GM19395 (cell line): ENCODE measurements around the gene DOCK3.
"Not testable (repeated sequence)": the region's sequence is repeated elsewhere in the genome, so short reads cannot be mapped to it uniquely, and the experiment has no call there.

Experiments used
- ATAC-seq: cut with Tn5 transposase; IDR thresholded peaks from one replicate; pipeline ENCODE4 v1.9.1; 2021; ENCODE audit warnings: mild to moderate bottlenecking, moderate library complexity; ENCODE audit not compliant: unreplicated experiment

DOCK3 gene

DNA sequence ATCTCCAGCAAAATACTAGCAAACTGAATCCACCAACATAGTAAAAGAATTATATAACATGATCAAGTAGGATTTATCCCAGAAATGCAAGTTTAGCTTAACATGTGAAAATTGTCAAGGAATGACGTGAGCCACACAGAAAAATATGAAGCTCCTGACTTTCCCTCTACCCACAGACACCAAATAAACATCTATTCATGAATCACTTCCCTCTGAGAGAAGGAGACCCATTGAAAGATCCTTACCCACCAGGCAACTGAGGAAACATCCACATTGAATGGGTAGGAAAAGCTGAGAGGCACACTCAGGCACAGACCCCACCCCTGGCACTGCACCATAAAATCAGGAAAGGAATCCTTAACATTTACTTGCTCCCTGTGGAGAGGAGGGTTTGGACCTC is 608.2 kb downstream of the DOCK3 start:
- no peak for ATAC-seq

DNA sequence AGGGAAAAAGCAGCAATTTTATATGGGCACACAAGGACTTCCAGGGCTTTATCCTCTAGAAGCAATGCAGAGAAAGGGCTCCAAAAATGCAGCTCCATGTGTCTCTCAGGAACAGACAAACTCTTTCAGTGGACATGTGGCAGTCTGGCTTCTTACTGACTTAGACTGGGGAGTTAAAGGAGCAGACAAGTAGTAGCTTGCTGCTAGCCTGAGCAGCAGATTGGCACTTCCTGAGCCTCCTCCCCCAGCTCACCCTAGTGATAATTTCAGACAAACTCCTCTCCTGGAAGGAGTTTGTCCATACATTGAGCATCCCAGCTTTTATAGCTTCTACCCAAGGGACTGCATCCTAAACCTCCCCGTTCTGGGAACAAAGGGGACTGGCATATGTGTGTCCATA is 608.7 kb downstream of the DOCK3 start:
- ATAC-seq = no peak

GRCh38 chr3:51295625-51296024 is 620.9 kb downstream of the DOCK3 start:
- ATAC-seq = peak; percentile 88

- ATAC-seq = no peak
These were observed 622.6 kb downstream of the DOCK3 start for GRCh38 chr3:51297333-51297732.

DNA sequence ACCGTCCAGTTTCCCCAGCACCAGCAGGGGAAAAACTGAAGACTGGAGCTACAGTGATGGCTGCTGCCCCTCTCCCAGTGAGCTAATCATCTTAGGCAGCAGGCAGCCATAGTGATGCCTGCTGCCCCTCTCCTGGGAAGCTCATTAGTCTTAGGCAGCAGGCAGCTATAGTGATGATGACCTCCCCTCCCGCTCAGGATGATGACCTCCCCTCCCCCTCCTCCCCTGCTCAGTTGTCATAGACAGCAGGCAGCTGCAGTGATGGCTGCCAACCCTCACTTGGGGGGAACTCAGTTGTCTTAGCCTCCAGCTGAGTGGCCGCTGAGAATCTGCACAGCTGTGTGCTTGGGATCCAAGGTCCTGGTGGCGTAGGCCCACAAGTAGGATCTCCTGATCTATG is 629.5 kb downstream of the DOCK3 start:
- no peak for ATAC-seq

- no peak for ATAC-seq
These were observed 631.4 kb downstream of the DOCK3 start for GRCh38 chr3:51306093-51306492.

DNA sequence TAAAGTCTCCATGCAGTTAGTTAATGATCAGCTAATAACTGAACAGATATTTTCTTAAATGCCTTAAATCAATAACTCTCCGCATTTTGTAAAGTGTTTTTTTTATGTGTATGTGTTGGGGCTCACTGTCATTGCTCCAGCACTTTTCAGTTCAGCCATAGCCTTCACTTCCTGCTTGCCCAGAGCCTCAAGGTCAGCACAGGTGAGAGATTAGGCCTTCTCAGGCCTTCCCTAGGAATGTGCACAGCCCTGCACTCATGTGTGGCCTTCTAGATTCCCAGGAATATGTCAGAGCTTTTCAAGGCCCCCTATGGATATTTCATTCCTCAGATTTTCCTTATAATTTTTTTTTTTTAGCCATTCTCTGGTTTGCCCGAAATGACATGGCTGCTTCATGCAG is 632.7 kb downstream of the DOCK3 start:
- ATAC-seq = no peak

- ATAC-seq = not testable (repeated sequence)
These were observed 633.3 kb downstream of the DOCK3 start for GRCh38 chr3:51307945-51308607.

GRCh38 chr3:51311055-51311454 is 636.3 kb downstream of the DOCK3 start:
- ATAC-seq = no peak

DNA sequence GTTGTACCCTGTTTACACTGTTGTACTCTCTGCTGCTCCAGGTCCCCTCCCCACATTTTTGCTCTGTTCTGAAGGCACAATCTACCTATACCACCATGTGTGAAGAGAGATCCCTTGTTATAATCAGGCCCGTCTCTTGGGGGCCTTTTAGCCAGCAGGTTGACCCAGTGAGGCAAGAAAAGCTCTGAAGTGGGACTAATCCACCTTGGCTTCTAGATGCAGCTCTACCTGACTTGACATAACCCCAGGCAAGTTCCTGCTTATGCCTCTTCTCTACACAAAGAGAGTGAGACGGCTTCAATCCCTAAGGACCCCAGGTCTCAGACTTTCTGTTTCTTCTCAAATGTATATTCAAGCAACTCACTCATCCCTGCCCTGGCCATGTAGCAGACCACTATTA is 653.5 kb downstream of the DOCK3 start:
- ATAC-seq = no peak

- ATAC-seq = no peak
These were observed 655.3 kb downstream of the DOCK3 start for GRCh38 chr3:51330046-51330445.

- ATAC-seq = no peak
These were observed 657.4 kb downstream of the DOCK3 start for GRCh38 chr3:51332156-51332555.

DNA sequence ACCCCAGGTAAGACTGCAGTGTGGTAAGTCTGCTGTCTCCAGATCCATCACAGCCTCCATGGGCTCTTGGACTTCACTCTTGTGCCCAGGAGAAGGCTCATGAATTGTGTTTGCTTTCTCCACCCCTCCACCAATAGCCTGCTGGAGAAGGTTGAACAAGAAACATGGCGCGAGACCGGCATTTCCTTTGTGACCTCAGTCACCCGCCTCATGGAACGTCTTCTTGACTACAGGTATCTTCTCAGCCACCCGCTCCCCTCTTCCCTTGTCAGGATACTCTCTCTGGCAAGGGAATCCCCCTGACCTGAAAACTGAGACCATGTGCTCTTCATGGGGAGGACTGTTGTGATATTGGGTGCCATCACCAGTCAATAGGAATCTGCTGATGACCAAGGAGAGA is 658.3 kb downstream of the DOCK3 start:
- ATAC-seq = no peak

DNA sequence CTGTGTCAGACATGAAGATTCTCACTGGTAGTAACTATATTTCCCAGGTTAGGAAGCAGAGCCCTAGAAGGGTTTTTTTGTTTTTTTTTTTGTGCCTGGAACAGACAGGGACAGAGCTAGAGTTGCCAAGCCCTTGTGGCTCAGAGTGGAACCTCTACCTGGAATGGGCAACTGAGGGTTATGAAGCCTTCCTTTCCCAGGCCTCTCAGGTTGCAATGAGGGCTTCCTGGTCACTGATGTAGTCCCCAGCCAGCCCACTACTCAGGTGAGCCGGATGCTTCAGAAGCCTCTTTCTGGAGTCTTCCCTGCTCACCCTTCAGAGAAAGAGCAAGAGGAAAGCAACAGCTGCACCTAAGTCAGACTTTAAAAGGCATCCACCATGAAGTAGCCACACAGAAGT is 661.5 kb downstream of the DOCK3 start:
- no peak for ATAC-seq

- no peak for ATAC-seq
These were observed 662.9 kb downstream of the DOCK3 start for GRCh38 chr3:51337666-51338065.

DNA sequence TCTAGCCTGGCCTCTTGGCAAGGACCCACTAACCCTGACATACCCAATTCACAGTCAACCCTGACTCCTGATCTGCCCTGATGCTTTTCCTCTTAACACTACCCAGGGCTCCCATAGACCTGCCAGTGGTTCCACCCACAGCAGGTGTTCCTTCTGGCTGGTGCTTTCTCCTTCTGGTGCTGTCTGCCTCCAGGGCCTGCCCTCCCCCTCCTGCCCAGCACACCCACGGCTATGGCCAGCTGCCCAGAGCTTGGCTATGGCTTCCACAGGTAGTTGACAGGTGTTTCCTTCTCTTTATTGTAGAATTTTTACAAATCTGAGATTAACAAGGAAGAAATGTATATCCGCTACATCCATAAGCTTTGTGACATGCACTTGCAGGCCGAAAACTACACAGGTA is 663.9 kb downstream of the DOCK3 start:
- no peak for ATAC-seq

GRCh38 chr3:51340013-51340829 is 665.5 kb downstream of the DOCK3 start:
- no peak for ATAC-seq

DNA sequence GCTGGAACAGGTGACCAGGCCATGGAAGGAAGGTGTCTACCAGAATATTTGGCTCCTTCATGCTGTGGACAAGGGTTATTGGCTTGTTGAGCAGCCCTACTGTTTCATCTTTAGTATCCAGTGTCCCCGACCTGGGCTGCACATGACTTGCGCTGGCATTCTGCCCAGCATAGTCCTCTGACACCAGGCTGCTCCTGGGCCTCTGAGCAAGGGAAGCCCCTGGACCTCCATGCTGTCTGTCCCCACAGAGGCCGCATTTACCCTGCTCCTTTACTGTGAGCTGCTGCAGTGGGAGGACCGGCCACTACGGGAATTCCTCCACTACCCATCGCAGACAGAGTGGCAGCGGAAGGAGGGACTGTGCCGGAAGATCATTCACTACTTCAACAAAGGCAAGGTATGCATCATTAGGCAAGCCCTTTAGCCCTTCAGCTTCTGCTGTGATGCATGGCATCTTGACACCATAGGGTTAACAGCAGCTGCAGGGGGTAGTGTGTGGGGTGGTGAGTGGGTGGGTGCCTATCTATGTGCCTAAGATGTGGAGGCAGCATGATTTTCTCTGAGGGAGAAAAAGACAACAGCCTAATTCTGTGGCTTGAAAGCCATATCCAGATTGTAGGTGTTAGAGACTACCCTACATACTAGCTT is 666.4 kb downstream of the DOCK3 start:
- no peak for ATAC-seq

DNA sequence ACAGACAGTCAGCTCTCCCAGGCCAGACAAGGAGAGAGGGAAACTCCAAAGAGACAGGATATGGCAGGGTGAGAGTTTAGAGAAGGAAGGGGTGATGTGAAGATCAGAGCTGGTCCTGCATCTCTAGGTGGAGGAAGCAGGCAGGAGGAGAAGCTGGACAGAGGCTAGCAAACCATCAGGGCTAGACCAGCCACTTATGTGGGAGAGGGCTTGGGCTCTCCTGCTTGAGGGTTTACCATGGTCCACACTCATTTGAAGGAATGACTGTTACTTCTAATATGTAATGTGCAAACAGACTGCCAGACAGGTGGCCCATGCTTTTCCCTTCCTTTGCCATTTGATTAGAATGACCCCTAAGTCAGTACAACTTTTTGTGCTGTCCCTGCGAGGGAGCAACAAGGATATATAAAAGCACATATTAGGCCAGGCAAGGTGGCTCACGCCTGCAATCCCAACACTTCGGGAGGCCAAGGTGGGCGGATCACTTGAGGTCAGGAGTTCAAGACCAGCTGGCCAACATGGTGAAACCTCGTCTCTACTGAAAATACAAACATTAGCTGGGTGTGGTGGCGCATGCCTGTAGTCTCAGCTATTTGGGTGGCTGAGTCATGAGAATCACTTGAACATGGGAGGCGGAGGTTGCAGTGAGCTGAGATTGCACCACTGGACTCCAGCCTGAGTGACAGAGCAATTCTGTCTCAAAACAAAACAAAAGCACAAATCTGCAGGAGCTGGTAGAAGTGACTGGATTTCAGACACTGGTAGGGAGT is 669.4 kb downstream of the DOCK3 start:
- no peak for ATAC-seq

DNA sequence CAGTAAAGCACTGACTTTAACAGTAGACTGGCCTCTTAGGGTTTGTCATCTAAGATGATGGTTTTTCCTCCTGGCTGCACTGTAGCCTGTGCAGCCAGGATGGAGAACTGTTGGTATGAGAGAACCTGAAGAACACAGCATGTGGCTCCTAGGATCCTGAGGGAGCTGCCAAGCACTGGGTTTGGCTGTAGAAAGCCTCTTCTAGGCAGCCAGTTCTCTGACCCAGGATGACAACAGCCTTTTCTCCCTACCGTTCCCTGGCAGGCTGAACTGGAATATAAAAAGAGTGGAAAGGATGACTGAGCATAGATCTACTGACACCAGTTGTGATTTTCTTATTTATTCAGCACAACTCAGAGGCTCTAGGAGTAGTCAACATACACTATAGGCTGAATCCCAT is 676.0 kb downstream of the DOCK3 start:
- no peak for ATAC-seq

DNA sequence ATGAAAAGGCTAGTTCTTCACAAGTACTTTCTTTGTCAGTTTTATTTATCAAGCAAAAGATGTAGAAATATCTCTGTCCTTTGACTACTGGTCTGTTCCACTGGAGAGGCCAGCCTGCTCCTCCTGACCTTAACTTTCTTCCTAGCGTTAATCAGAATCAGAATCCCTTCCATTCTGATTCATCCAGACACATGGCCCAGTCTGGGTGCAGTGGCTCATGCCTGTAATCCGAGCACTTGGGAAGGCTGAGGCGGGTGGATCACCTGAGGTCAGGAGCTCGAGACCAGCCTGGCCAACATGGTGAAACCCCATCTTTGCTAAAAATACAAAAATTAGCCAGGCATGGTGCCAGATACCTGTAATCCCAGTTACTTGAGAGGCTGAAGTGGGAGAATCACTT is 678.4 kb downstream of the DOCK3 start:
- ATAC-seq = no peak
